HG03064 (cell line): ENCODE results near the gene DDX39A.
"Not testable (repeated sequence)": the region's sequence is repeated elsewhere in the genome, so short reads cannot be mapped to it uniquely, and the experiment has no call there.

Experiments used
- ATAC-seq: cut with Tn5 transposase; IDR thresholded peaks from one replicate; pipeline ENCODE4 v1.9.1; 2021; ENCODE audit warnings: low read depth; ENCODE audit not compliant: unreplicated experiment

DDX39A gene

DNA sequence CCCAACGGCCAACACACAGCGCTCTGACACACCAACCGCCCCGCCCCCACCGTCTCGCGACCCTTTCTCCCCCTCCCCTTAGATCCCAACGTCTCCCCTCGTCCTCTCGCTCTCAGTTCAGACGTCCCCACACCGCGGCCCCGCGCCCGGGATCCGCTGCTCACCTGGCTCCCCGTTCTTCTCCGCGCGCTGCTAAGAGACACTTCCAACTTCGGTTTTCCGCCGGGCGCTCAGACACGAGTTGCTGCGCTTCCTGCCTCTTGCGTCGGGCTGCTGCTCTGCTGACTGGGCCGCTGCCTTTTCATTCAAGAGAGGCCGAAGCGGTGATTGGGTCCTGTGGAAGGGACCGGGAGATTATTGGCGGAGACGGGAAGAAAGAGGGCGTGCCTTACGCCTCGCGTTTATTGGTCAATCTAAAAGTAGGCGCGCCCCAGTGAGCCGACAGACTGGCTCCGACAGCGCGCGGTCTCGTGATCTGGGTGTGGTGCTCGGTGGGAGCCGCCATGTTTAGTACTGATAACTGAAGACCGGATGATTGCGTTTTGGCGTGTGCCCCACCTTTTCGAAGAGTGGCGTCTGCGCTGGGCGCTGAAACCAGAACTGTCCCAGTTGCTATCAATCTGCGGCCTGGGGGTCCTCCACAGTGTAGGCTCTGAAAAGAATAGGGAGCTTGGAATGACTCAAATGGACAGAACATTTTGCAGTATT is at the start of gene DDX39A:
DDX39A (minus strand) TSS at position 236 of the 708 bp plus-strand sequence. CDS start 6,121 bp downstream, outside the sequence.
- peak; percentile 76 for ATAC-seq

DNA sequence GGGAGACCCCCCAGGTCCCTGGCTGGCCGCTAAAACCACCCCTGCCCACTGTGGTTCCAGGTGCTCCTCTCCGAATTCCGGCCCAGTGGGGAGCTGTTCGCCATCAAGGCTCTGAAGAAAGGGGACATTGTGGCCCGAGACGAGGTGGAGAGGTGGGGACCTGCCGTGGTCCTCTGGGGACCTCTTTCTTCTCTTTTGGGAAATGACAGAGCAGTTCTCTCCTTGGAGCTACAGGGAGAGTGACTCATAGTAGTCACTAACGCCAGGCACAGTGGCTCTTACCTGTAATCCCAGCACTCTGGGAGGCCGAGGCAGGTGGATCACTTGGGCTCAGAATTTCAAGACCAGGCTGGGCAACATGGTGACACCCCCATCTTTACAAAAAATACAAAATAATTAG is 48.7 kb upstream of the DDX39A start:
- ATAC-seq: no peak

DNA sequence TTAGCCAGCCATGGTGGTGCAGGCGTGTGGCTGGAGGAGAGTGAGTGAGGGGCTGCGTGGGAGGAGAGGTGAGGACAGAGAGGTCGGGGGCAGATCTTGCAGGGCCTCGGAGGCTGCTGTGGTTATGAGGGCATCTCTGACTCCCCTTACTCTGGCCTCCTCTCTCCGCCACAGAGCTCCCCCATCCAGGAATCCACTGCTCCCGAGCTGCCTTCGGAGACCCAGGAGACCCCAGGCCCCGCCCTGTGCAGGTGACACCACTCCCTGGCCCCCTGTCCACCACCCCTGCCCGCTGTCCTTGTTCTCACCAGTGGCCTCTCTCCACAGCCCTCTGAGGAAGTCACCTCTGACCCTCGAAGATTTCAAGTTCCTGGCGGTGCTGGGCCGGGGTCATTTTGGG is 48.2 kb upstream of the DDX39A start:
- no peak for ATAC-seq

- no peak for ATAC-seq
Measured at GRCh38 chr19:14463747-14464146, 44.6 kb upstream of the DDX39A start.

- ATAC-seq: not testable (repeated sequence)
Measured at GRCh38 chr19:14462401-14462800, 43.3 kb upstream of the DDX39A start.

GRCh38 chr19:14460935-14461334 is 41.8 kb upstream of the DDX39A start:
- ATAC-seq: no peak

DNA sequence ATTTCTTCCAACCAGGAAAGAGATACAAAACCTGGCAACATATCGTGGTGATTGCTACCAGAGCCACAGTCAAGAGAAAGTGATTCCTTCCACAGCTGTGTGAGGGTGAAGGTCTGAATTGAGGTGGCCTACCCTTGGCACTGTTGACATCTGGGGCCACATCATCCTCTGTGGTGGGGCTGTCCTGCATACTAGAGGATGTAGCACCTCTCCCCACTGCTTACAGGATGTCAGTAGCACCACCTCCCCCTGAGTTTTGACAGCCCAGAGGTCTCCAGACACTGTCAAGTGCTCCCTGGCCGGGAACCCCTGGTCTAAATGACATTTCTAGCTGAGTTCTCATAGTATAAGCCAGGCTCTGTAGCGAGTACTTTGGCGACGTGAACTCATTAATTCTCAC is 40.6 kb upstream of the DDX39A start:
- ATAC-seq: no peak

DNA sequence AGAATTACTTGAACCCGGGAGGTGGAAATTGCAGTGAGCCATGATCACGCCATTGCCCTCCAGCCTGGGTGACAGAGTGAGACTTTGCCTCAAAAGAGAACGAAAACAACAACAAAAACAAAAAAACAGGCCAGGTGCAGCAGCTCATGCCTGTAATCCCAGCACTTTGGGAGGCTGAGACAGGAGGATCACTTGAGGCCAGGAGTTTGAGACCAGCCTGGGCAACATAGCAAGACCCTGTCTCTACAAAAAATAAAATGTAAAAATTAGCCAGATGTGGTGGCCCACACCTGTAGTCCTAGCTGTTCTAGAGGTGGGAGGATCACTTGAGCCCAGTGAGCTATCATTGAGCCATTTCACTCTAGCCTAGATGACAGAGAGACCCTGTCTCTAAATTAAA is 33.2 kb upstream of the DDX39A start:
- not testable (repeated sequence) for ATAC-seq

DNA sequence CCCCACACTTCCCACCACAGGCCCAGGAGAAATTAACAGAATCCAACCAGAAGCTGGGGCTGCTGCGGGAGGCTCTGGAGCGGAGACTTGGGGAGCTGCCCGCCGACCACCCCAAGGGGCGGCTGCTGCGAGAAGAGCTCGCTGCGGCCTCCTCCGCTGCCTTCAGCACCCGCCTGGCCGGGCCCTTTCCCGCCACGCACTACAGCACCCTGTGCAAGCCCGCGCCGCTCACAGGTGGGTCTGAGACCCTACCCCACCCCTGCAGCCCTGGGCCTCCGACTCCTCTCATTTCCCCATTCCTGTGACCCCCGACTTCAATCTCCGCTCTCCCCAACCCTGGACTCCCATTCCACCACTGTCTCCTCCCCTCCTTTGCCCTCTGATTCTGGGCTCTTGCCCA is 31.7 kb upstream of the DDX39A start:
- ATAC-seq: no peak

GRCh38 chr19:14450168-14450874 is 31.2 kb upstream of the DDX39A start:
- no peak for ATAC-seq

GRCh38 chr19:14449321-14449720 is 30.2 kb upstream of the DDX39A start:
- no peak for ATAC-seq

- no peak for ATAC-seq
Measured at GRCh38 chr19:14446336-14447036, 27.3 kb upstream of the DDX39A start.

DNA sequence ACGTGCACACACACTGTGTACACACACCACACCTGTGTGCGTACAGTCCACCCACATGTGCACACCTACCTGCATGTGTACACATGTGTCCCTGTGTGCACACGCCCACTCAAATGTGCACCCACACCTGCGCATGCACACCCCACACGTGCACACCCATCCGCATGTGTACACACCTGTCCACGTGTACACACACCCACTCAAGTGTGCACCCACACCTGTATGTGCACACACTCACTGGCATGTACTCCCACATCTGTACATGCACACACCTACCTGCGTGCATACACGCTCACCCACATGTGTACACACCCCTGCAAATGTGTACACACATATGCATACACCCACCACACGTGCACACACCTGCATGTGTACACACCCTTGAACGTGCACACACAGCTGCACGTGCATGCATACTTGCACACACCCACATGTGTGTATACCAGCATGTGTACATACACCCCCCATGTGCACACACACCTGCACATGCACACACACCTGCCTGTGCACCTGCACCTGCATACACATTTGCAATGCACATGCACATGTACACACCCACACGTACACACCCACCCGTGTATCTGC is 24.6 kb upstream of the DDX39A start:
- no peak for ATAC-seq

GRCh38 chr19:14442891-14443631 is 23.9 kb upstream of the DDX39A start:
- ATAC-seq: no peak

GRCh38 chr19:14441041-14441938 is 22.1 kb upstream of the DDX39A start:
- no peak for ATAC-seq

- no peak for ATAC-seq
Measured at GRCh38 chr19:14440049-14440448, 20.9 kb upstream of the DDX39A start.

GRCh38 chr19:14439014-14439413 is 19.9 kb upstream of the DDX39A start:
- ATAC-seq: no peak

- no peak for ATAC-seq
Measured at GRCh38 chr19:14437578-14438140, 18.5 kb upstream of the DDX39A start.
